HepG2 (cell line): ENCODE results near the gene SOX11. TPM values are rescaled to one million over a fixed set of nuclear protein-coding genes. Genes with fewer than 3 reads are reported as not detected.
A peak's percentile ranks its signal among the peaks of the same experiment; 100 is the strongest.
"Not testable (repeated sequence)": the region's sequence is repeated elsewhere in the genome, so short reads cannot be mapped to it uniquely, and the experiment has no call there.

Source experiments
- ATAC-seq: fragments of 200-7000 bp; cut with Tn5 transposase; 3 replicates; pipeline ENCODE4 v1.9.1; 2020; ENCODE audit warnings: mild to moderate bottlenecking, moderate library complexity
- BruUV-seq: library from RNA; stranded (reverse); fragments of 400-500 nt; replicated peaks from 2 replicates; lab custom pipeline; 2021; lab: Mats Ljungman, UMichigan
- CTCF ChIA-PET: fragments of 300-600 bp; formaldehyde crosslinking; extraction: SDS; loops from one replicate; lab custom pipeline; 2021; ENCODE audit warnings: low total read pairs, inconsistent platforms, low intra/inter-chr PET ratio; lab: Yijun Ruan, JAX
- POLR2A ChIA-PET: fragments of 350-600 bp; sonication (Branson Sonifier 250); formaldehyde crosslinking; loops from one replicate; lab custom pipeline; 2020; ENCODE audit warnings: antibody characterized with exemption, inconsistent platforms; lab: Yijun Ruan, JAX
- DNase-seq: peaks from one replicate; pipeline ENCODE4 v3.0.0-alpha.2; 2015; ENCODE audit warnings: low spot score
- FAIRE-seq: peaks from 3 replicates; lab custom pipeline; 2011; peaks lifted over from hg19 to GRCh38; lab: Jason Lieb, UNC
- H2AFZ ChIP-seq: one replicate; pipeline ENCODE4 v1.6.1; 2011; ENCODE audit warnings: low read length, inconsistent platforms
- H3K27ac ChIP-seq: fragments of 300-600 bp; 3 replicates; pipeline ENCODE4 v1.8.0; 2011; ENCODE audit warnings: mixed run types, mild to moderate bottlenecking, mixed read lengths, low read length, inconsistent platforms; ENCODE audit not compliant: insufficient read depth; ENCODE audit errors: extremely low read length
- H3K27me3 ChIP-seq, 2 experiments: fragments of 200-600 bp in 1 of 2; 2 replicates in 1 of 2; 3 replicates in 1 of 2; pipeline versions ENCODE4 v1.6.0 to v1.8.0; 2011; ENCODE audit warnings: low read length in 2 of 2, mild to moderate bottlenecking in 2 of 2, moderate library complexity in 2 of 2, inconsistent platforms in 1 of 2; ENCODE audit not compliant: insufficient read depth in 2 of 2, control insufficient read depth in 1 of 2
- H3K36me3 ChIP-seq, 2 experiments: fragments of 200-600 bp in 1 of 2; replicated peaks in 1 of 2; 2 replicates in 1 of 2; 3 replicates in 1 of 2; pipeline versions ENCODE4 v1.5.1 to v1.8.0; 2011; ENCODE audit warnings: low read length in 2 of 2, inconsistent platforms in 1 of 2; ENCODE audit not compliant: insufficient read depth in 2 of 2, control insufficient read depth in 1 of 2
- H3K4me1 ChIP-seq: 2 replicates; pipeline ENCODE4 v1.5.1; 2012; ENCODE audit warnings: low read length, inconsistent platforms; ENCODE audit not compliant: insufficient read depth
- H3K4me2 ChIP-seq: 2 replicates; pipeline ENCODE4 v1.6.0; 2011; ENCODE audit warnings: low read depth, low read length, inconsistent platforms
- H3K4me3 ChIP-seq, 3 experiments: fragments of 200-600 bp in 1 of 3; sonication (generic), shearing (Covaris generic) in 1 of 3; replicated peaks in 1 of 3; 2 replicates each; pipeline ENCODE4 v1.5.1; 2011 to 2016; ENCODE audit warnings: low read length in 3 of 3, inconsistent platforms in 2 of 3, low read depth in 2 of 3, mild to moderate bottlenecking in 2 of 3, control low read depth in 1 of 3, mixed read lengths in 1 of 3; ENCODE audit not compliant: insufficient read depth in 1 of 3
- H3K79me2 ChIP-seq: one replicate; pipeline ENCODE4 v1.6.1; 2011; ENCODE audit warnings: low read length, inconsistent platforms; ENCODE audit not compliant: insufficient read depth
- H3K9ac ChIP-seq: 2 replicates; pipeline ENCODE4 v1.6.0; 2011; ENCODE audit warnings: mild to moderate bottlenecking, low read depth, low read length, inconsistent platforms; ENCODE audit not compliant: insufficient read depth
- H3K9me3 ChIP-seq: 2 replicates; pipeline ENCODE4 v1.5.1; 2012; ENCODE audit warnings: mild to moderate bottlenecking, low read length
- H4K20me1 ChIP-seq: 2 replicates; pipeline ENCODE4 v1.6.0; 2011; ENCODE audit warnings: inconsistent platforms, mild to moderate bottlenecking, low read length, moderate library complexity; ENCODE audit not compliant: insufficient read depth
- ATF7 ChIP-seq, 2 experiments: fragments of 450-650 bp in 1 of 2; sonication (generic) in 1 of 2; formaldehyde crosslinking in 1 of 2; IDR thresholded peaks; 2 replicates each; pipeline versions ENCODE4 v1.4.0 to v1.6.1; 2016 to 2020; ENCODE audit warnings: antibody characterized with exemption in 1 of 2, mild to moderate bottlenecking in 1 of 2, missing genetic modification reagents in 1 of 2
- FOXK2 ChIP-seq: fragments of 450-650 bp; IDR thresholded peaks from 2 replicates; pipeline ENCODE4 v1.6.1; 2016
- HDAC1 ChIP-seq: sonication (generic); formaldehyde crosslinking; IDR thresholded peaks from 2 replicates; pipeline ENCODE4 v1.5.1; 2020; ENCODE audit warnings: mild to moderate bottlenecking, missing genetic modification reagents
- NKX3-1 ChIP-seq: sonication (generic); formaldehyde crosslinking; IDR thresholded peaks from 2 replicates; pipeline ENCODE4 v1.5.0; 2020; ENCODE audit warnings: missing genetic modification reagents
- SRSF9 ChIP-seq: fragments of 200-400 bp; formaldehyde crosslinking; IDR thresholded peaks from 2 replicates; pipeline ENCODE4 v1.6.1; 2018; ENCODE audit warnings: borderline replicate concordance, mild to moderate bottlenecking, low read depth, low read length; ENCODE audit not compliant: insufficient read depth, poor library complexity, severe bottlenecking
- WGBS: methylation state at CpG from one replicate; pipeline ENCODE4 v1.1.6; 2017; ENCODE audit warnings: low lambda C conversion rate; 5-methylcytosine and 5-hydroxymethylcytosine counted together
- in situ Hi-C: cut with HindIII; loops from 2 replicates; pipeline ENCODE4 v1.10.0; 2017; ENCODE audit warnings: low pct_unique_long_range_greater_than_20kb; ENCODE audit not compliant: extremely low pct_ligation_motif_present
- intact Hi-C: fragments of 100-400 bp; cut with micrococcal nuclease; formaldehyde crosslinking; loops from one replicate; pipeline ENCODE4 v1.10.0; 2022; ENCODE audit not compliant: unreplicated experiment
- polyA plus RNA-seq, 8 experiments: library from polyadenylated mRNA; depleted of rRNA in 3 of 8; stranded (reverse) in 7 of 8; unstranded in 1 of 8; fragments of >200 nt; fragmentation: Illumina TruSeq in 4 of 8; extraction: Trizol in 4 of 8; gene quantifications; 2 replicates each; pipeline versions ENCODE4 v1.2.1 to v1.2.3, GENCODE V29; 2011 to 2016; ENCODE audit warnings: low read depth in 4 of 8, missing spikeins in 1 of 8, mixed read lengths in 1 of 8; ENCODE audit not compliant: insufficient read depth in 1 of 8
- total RNA-seq, 5 experiments: library from RNA; depleted of rRNA; stranded (reverse); fragments of >200 nt; fragmentation: Illumina TruSeq; extraction: Trizol; gene quantifications; 2 replicates each; pipeline ENCODE4 v1.2.3, GENCODE V29; 2016; ENCODE audit warnings: low read depth in 1 of 5

Gene SOX11
- total and polyA plus RNA-seq, 2 of the 13 experiments (the other 11 are each of a cell fraction or from before 2014, with no cell fraction given), result not detected

- intact Hi-C loops; H3K36me3 ChIP-seq; H3K27me3 ChIP-seq; DNase-seq; in situ Hi-C loops; BruUV-seq; FAIRE-seq; H2AFZ ChIP-seq; H3K4me3 ChIP-seq; H3K4me2 ChIP-seq; POLR2A ChIA-PET; H3K79me2 ChIP-seq; H3K27ac ChIP-seq; H3K9me3 ChIP-seq; H3K4me1 ChIP-seq; CTCF ChIA-PET; H4K20me1 ChIP-seq; ATAC-seq; H3K9ac ChIP-seq; TF ChIP-seq ATF7 (CRISPR knock-in tag; IDR thresholded peaks at IDR 0.05): not testable (repeated sequence)
- TF ChIP-seq SRSF9, result peak; percentile 69
- TF ChIP-seq ATF7 (IDR thresholded peaks at IDR 0.05), result 0 out of 2 replicates have a peak, but pooled peaks have one; percentile 9
- 0 out of 2 replicates have a peak, but pooled peaks have one; percentile 11 for TF ChIP-seq FOXK2
- 35% methylated on average over 1 of the region's 1 CpG for WGBS
Measured at GRCh38 chr2:5667655-5668054, 24.5 kb upstream of the SOX11 start.

GRCh38 chr2:5668682-5669250 lies 23.4 kb upstream of the SOX11 start:
- no peak overlapping the region for H2AFZ ChIP-seq
- H3K27ac ChIP-seq, result no peak overlapping the region
- H4K20me1 ChIP-seq, result no peaks in the 10 kb centered on the region
- no peak overlapping the region for H3K4me3 ChIP-seq
- ChIA-PET POLR2A (no interaction called here), CTCF (no interaction called here)
- BruUV-seq, result no TSS peak
- no peaks in the 10 kb centered on the region for H3K79me2 ChIP-seq
- no peak overlapping the region for H3K9ac ChIP-seq
- no peak for ATAC-seq
- FAIRE-seq, result no peak
- intact Hi-C loops, result no loop called here
- no peaks in the 10 kb centered on the region for H3K9me3 ChIP-seq
- in situ Hi-C loops, result no loop called here
- no peaks in the 10 kb centered on the region for H3K4me1 ChIP-seq
- H3K27me3 ChIP-seq, result peaks cover 1 to 12% of the 10 kb centered on the region in 2 experiments; a peak in 2 of 5 replicates
- H3K36me3 ChIP-seq, result no peaks in the 10 kb centered on the region
- TF ChIP-seq NKX3-1, result no peak
- no peak for TF ChIP-seq HDAC1 (CRISPR knock-in tag)
- TF ChIP-seq, all 625 proteins: peak for 0
- DNase-seq, result no peak
- H3K4me2 ChIP-seq, result no peak overlapping the region
- WGBS, result 9% methylated on average over 8 of the region's 8 CpGs
